AG04450 (cell line): ENCODE measurements around the gene GOLT1A. TPM values are rescaled to one million over a fixed set of nuclear protein-coding genes. Genes with fewer than 3 reads are reported as not detected.

Experiments used
- CTCF ChIA-PET: fragments of 300-600, 350-600 bp; formaldehyde crosslinking; extraction: SDS; loops from one replicate; lab custom pipeline; 2022; ENCODE audit warnings: antibody characterized with exemption, inconsistent platforms; lab: Charles Lee
- POLR2A ChIA-PET: fragments of 350-600 bp; formaldehyde crosslinking; extraction: SDS; loops from one replicate; lab custom pipeline; 2021; ENCODE audit warnings: antibody characterized with exemption, inconsistent platforms; lab: Yijun Ruan, JAX
- DNase-seq: peaks from one replicate; pipeline ENCODE4 v3.0.0-alpha.2; 2011; ENCODE audit warnings: low read depth, low spot score
- H3K27ac ChIP-seq: one replicate; pipeline ENCODE4 v1.5.1; 2012; ENCODE audit warnings: low read depth, low read length, control low read depth
- H3K27me3 ChIP-seq: one replicate; pipeline ENCODE4 v1.6.0; 2012; ENCODE audit warnings: low read length; ENCODE audit not compliant: control insufficient read depth, insufficient read depth
- H3K4me3 ChIP-seq: 2 replicates; pipeline ENCODE4 v1.5.1; 2011; ENCODE audit warnings: mild to moderate bottlenecking, low read depth, low read length, control low read depth
- H3K9me3 ChIP-seq: 2 replicates; pipeline ENCODE4 v1.5.1; 2012; ENCODE audit warnings: low read length; ENCODE audit not compliant: control insufficient read depth, insufficient read depth
- polyA plus RNA-seq: library from polyadenylated mRNA; depleted of rRNA; stranded (reverse); fragments of >200 nt; gene quantifications from 2 replicates; pipeline ENCODE4 v1.2.3, GENCODE V29; 2011
- TF ChIP-seq, protein P1 (sequence below): IDR thresholded peaks from 2 replicates; pipeline ENCODE4 v1.5.1; 2011; ENCODE audit warnings: low read depth, low read length, control low read depth, inconsistent platforms

GOLT1A gene
- polyA plus RNA-seq, 1 experiment: not detected

DNA sequence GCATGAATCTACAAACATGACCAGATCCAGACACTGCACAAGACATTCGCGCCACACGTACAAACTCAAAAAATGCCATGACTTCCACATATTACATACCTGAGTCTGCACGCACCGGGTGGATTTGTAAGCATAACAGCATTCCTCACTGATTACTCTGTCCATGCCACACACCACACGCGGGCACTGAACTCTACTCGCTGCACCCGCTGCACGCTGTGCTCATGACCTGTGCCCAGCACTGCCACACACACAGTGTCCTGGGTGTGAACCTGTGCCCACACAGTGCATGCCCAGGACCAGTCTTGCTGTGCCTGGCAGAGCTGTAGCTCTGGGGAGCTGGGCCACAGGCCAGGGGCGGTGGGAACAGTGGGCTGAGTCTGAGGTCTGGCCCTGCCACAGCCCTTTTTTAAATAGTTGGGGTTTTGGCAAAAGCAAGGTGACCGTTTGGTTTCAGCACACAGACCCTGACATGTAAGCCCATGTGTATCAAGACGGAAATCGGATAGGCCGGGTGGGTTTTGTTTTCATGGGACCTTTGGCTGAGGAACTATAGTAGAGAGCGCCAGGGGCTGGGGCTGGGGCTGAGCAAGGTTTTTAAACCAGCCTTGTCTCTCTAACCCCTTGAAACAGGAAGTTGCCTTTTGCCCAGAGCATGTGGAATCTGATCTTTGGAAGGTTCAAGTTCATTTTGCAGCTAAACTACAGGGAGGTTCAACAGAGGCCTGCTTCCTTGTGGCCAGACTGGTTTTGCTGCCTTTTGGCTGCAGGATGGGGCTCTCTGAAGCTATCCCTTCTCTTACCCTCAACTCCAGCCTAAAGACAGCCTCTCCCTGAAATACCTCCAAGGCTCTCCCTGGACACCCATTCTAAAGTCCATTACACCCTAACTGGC lies 12.3 kb upstream of the GOLT1A start:
- Histone ChIP-seq H3K4me3 (no peak overlapping the region), H3K27me3 (no peaks in the 10 kb centered on the region), H3K27ac (no peak overlapping the region), H3K9me3 (no peaks in the 10 kb centered on the region; the same call in 1 of the 2 replicates)
- DNase-seq: no peak
- ChIA-PET POLR2A (no interaction called here), CTCF (interaction anchor here (1.3 to 1.4 kb wide), 2 partner anchors 19 to 137 kb away, joined by 4 to 6 read pairs; no protein-coding TSS in a partner anchor)
- TF ChIP-seq, protein P1, sequence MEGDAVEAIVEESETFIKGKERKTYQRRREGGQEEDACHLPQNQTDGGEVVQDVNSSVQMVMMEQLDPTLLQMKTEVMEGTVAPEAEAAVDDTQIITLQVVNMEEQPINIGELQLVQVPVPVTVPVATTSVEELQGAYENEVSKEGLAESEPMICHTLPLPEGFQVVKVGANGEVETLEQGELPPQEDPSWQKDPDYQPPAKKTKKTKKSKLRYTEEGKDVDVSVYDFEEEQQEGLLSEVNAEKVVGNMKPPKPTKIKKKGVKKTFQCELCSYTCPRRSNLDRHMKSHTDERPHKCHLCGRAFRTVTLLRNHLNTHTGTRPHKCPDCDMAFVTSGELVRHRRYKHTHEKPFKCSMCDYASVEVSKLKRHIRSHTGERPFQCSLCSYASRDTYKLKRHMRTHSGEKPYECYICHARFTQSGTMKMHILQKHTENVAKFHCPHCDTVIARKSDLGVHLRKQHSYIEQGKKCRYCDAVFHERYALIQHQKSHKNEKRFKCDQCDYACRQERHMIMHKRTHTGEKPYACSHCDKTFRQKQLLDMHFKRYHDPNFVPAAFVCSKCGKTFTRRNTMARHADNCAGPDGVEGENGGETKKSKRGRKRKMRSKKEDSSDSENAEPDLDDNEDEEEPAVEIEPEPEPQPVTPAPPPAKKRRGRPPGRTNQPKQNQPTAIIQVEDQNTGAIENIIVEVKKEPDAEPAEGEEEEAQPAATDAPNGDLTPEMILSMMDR: no peak

DNA sequence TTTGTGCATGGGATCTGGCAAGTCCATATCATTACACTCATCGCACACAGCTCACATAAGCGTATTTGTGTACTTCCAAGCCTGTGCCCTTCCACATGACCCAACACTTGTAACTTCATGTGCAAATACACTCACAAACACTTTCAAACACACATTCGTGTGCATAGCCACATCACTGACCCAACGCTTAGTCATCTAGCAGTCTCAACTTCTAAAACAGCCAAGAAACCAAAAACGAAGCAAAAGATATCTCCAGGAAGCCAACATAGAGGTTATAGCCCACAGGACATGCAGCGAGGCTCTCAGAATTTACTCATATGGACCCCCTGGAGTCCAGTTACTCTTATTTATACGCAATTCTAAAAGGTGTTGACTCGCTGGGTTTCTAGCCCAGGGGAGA lies 10.9 kb upstream of the GOLT1A start:
- TF ChIP-seq, protein P1: no peak
- H3K27me3 ChIP-seq: no peaks in the 10 kb centered on the region
- no peaks in the 10 kb centered on the region; the same call in 1 of the 2 replicates for H3K9me3 ChIP-seq
- DNase-seq: no peak
- no peak overlapping the region for H3K27ac ChIP-seq
- ChIA-PET CTCF (interaction anchor here (1.4 to 1.6 kb wide), 3 partner anchors 18 to 140 kb away, joined by 4 to 5 read pairs (median 4); no protein-coding TSS in a partner anchor), POLR2A (no interaction called here)
- H3K4me3 ChIP-seq: no peak overlapping the region

DNA sequence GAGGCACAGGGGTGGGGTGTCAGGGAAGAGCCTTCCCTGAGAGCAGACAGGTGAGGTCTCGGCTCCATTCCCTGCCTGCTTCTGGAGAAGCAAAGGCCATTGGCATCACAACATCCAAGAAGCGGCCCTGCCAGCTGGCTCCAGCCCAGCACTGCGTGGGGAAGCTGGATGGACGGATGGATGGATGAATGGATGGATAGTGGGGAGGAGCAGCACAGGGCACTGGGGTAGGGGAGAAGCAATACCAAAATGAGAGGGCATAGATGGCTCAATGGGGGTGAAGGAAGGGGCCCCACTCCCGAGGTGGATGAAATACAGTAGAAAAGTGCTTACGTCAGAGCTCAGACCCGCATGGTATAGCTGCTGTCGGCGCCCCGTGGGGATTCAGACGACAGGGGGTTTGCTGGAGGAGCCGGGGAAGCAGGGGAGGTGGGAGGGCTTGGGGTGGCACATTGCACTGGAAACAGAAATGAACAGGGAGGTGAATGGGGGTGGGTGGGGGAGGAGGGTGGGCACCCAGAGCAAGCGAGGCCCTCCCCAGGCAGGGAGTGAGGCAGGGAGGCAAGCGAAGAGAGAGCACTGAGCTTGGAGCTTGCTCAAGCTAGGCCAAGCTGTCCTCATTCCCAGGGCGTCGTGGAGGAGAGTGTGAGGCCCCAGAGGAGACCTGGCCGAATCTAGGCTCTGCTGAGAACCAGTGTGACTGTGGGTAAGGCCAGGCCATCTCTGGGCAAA lies 9.5 kb upstream of the GOLT1A start:
- no peaks in the 10 kb centered on the region for H3K27me3 ChIP-seq
- POLR2A ChIA-PET: interaction anchor here (0.6 kb wide), 1 partner anchor 30 kb away, joined by 4 read pairs; no protein-coding TSS in a partner anchor
- CTCF ChIA-PET: interaction anchor here (1.4 to 1.6 kb wide), 3 partner anchors 9 to 141 kb away, joined by 4 to 5 read pairs (median 4); partner anchors contain the start of gene GOLT1A
- H3K4me3 ChIP-seq: no peak overlapping the region
- H3K27ac ChIP-seq: no peak overlapping the region
- H3K9me3 ChIP-seq: no peaks in the 10 kb centered on the region; the same call in 1 of the 2 replicates
- TF ChIP-seq, protein P1: no peak
- DNase-seq: no peak

DNA sequence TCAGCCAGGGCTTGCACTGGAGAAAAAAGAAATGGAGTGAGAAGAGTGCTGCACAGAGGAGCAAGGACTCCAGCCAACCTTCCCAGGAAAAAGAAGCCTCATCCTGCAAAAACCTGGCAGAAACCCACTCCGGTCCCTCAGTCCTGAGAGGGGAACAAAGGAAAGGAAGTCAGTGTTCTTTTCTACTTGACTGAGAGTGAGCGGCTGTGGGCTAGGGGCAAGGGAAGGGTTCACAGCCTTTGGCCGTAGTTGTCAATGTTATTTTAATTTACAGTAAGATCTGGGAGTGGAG lies 8.9 kb upstream of the GOLT1A start:
- no peak for DNase-seq
- H3K27me3 ChIP-seq: no peaks in the 10 kb centered on the region
- no peaks in the 10 kb centered on the region; the same call in 1 of the 2 replicates for H3K9me3 ChIP-seq
- ChIA-PET CTCF (interaction anchor here (1.4 kb wide), 1 partner anchor 9 kb away, joined by 5 read pairs; the partner anchor contains the start of gene GOLT1A), POLR2A (no interaction called here)
- no peak overlapping the region for H3K4me3 ChIP-seq
- no peak overlapping the region for H3K27ac ChIP-seq
- TF ChIP-seq, protein P1: no peak
